Kasumi-1 (cell line): ENCODE data around the gene PGAM2.
"Not testable (repeated sequence)": the region's sequence is repeated elsewhere in the genome, so short reads cannot be mapped to it uniquely, and the experiment has no call there.

Source experiments
- DNase-seq, 2 experiments: peaks; one replicate each; lab custom pipeline; 2025; lab: John Stamatoyannopoulos, UW

Gene PGAM2

GRCh38 chr7:44051611-44052220 is 13.7 kb downstream of the PGAM2 start:
- DNase-seq, result no peak

- no peak for DNase-seq
These were observed 14.3 kb downstream of the PGAM2 start for GRCh38 chr7:44050915-44051560.

- DNase-seq, result no peak
These were observed 15.0 kb downstream of the PGAM2 start for GRCh38 chr7:44050121-44050914.

GRCh38 chr7:44048031-44048795 is 17.2 kb downstream of the PGAM2 start:
- no peak for DNase-seq

GRCh38 chr7:44046321-44047061 is 18.9 kb downstream of the PGAM2 start:
- peak; percentile 80 to 81 for DNase-seq

- no peak for DNase-seq
These were observed 19.9 kb downstream of the PGAM2 start for GRCh38 chr7:44045226-44046014.

GRCh38 chr7:44044315-44045225 is 20.8 kb downstream of the PGAM2 start, which contains the start of gene DBNL:
DBNL (plus strand) TSS chr7:44044702; CDS start chr7:44044738, 36 bp downstream.
- DNase-seq, result peak; percentile 85 to 89

GRCh38 chr7:44043902-44044301 is 21.5 kb downstream of the PGAM2 start:
- no peak for DNase-seq

GRCh38 chr7:44042221-44042620 is 23.1 kb downstream of the PGAM2 start:
- DNase-seq, result no peak

GRCh38 chr7:44040493-44040891 is 24.9 kb downstream of the PGAM2 start:
- DNase-seq, result not testable (repeated sequence)

- not testable (repeated sequence) for DNase-seq
These were observed 25.4 kb downstream of the PGAM2 start for GRCh38 chr7:44039800-44040492.

- DNase-seq, result not testable (repeated sequence)
These were observed 26.3 kb downstream of the PGAM2 start for GRCh38 chr7:44038961-44039558.

GRCh38 chr7:44038553-44038952 is 26.8 kb downstream of the PGAM2 start:
- DNase-seq, result not testable (repeated sequence)

- DNase-seq, result not testable (repeated sequence)
These were observed 27.4 kb downstream of the PGAM2 start for GRCh38 chr7:44037951-44038350.

- peak in 1 of 2 experiments; percentile 37 for DNase-seq
These were observed 29.0 kb downstream of the PGAM2 start for GRCh38 chr7:44036364-44036763.

GRCh38 chr7:44033971-44034844 is 31.2 kb downstream of the PGAM2 start:
- not testable (repeated sequence) for DNase-seq

GRCh38 chr7:44032031-44032430 is 33.3 kb downstream of the PGAM2 start:
- not testable (repeated sequence) for DNase-seq
